Measurements from ENCODE around the gene SLC35B3.
"Not testable (repeated sequence)": the region's sequence is repeated elsewhere in the genome, so short reads cannot be mapped to it uniquely, and the experiment has no call there.

The SLC35B3 gene

DNA sequence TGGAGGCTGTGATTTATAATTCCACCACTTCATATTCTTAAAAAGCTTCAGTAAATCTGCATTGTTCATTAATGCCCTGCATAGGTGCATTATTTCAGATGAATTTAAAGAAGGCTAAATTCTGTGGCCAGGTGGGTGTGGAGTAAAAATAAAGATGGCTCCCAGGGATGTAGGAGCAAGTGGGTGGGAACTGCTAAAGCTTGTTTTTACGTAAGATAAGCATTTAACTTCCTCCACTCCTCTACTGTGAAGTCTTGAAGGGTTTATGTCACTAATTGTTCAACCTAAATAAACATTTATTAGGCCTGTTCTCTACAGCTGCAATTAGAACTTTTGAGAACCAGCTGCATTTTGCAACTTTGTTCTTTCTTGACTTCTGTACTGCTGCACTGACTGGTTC is 6.8 kb upstream of the SLC35B3 start:
- Histone ChIP-seq H3K9me3 (no peaks in the 10 kb centered on the region), H4K20me1 (no peaks in the 10 kb centered on the region), H3K36me3 (no peaks in the 10 kb centered on the region), H3K4me2 (no peak overlapping the region), H3K27me3 (no peaks in the 10 kb centered on the region), H3K4me3 (no peak overlapping the region), H3K27ac (no peak overlapping the region), H3K9ac (no peak overlapping the region), H3K4me1 (no peaks in the 10 kb centered on the region; the same call in 1 of the 2 replicates)
- no peak for TF ChIP-seq Cebpa-rat (IDR thresholded peaks at IDR 0.05)

DNA sequence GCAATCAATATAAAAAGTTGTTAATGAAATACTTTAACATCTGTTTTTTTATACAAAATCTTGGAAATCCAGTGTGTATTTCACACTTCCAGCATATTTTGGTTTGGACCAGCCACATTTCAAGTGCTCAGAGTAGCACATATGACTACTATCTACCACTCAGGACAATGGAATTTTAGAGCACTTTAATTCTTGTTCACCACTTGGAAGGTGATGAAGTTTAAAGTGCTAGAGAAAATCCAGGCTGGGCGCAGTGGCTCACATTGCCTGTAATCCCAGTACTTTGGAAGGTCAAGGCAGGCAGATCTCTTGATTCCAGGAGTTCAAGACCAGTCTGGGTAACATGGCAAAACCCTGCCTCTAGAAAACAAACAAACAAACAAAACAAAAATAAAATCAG is 6.1 kb upstream of the SLC35B3 start:
- Histone ChIP-seq H3K27me3 (no peaks in the 10 kb centered on the region), H3K4me3 (no peak overlapping the region), H3K9ac (no peak overlapping the region), H3K27ac (no peak overlapping the region), H4K20me1 (no peaks in the 10 kb centered on the region), H3K4me2 (no peak overlapping the region), H3K9me3 (no peaks in the 10 kb centered on the region), H3K36me3 (no peaks in the 10 kb centered on the region), H3K4me1 (peaks cover 7% of the 10 kb centered on the region)
- no peak for TF ChIP-seq Cebpa-rat (IDR thresholded peaks at IDR 0.05)

DNA sequence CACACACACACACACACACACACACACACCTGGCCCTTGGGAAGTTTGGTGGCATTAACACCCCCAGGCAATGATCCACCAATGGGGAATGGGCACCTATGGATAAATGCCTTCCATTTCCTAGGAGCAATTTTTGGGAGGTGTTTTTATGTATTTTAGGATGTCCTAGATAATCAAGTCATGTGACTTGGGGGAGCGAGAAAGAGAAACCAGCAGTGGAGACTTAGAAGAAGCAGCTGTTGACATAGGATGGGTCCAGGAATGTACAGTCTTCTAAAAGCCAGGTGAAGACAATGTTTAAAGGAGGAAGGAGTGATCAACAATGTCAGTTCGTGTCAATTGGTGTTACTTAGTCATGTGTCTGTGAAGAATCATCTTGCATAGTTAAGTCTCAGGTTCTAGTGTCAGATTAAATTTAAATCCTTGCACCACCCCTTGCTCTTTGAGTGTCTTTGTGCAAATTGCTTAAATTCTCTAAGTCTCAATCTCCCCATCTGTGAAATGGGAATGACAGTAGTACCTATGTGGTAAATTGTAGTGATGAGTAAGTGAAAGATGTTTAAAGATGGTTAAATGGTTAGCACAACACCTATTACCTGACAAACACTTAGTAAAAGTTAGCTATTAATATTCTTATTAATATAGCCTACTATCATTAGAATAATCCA is 4.4 kb upstream of the SLC35B3 start:
- H3K4me3 ChIP-seq: no peak overlapping the region
- no peaks in the 10 kb centered on the region for H3K27me3 ChIP-seq
- H3K9me3 ChIP-seq: no peaks in the 10 kb centered on the region
- no peaks in the 10 kb centered on the region for H3K36me3 ChIP-seq
- no peaks in the 10 kb centered on the region for H4K20me1 ChIP-seq
- H3K4me2 ChIP-seq: no peak overlapping the region
- no peak for TF ChIP-seq Cebpa-rat (IDR thresholded peaks at IDR 0.05)
- peaks cover 16% of the 10 kb centered on the region for H3K4me1 ChIP-seq
- H3K9ac ChIP-seq: no peak overlapping the region
- no peak overlapping the region for H3K27ac ChIP-seq

DNA sequence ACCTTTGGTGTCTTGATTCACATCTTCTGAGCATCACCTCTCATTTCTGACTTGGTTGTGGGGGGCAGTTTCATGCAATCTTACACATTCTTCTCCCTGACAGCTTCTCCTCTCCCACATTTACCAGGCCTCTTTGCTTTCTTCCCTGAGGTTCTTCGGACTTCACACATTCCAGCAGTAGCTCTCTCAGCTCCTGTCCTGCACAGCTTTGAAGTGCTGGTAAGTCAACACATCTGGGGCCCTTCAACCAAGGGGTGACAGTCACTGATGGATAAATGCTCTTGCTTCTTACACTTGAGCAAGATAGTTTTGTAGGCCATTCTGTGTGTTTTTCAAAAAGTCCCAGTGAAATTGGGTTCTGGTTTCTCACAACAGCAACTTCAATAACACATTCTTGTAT is 2.5 kb upstream of the SLC35B3 start:
- no peaks in the 10 kb centered on the region for H3K9me3 ChIP-seq
- no peaks in the 10 kb centered on the region for H3K27me3 ChIP-seq
- H3K9ac ChIP-seq: no peak overlapping the region
- peaks cover 31% of the 10 kb centered on the region for H3K4me1 ChIP-seq
- H3K4me3 ChIP-seq: no peak overlapping the region
- TF ChIP-seq Cebpa-rat (IDR thresholded peaks at IDR 0.05): no peak
- peaks cover 4% of the 10 kb centered on the region; the same call in 1 of the 2 replicates for H3K36me3 ChIP-seq
- no peak overlapping the region for H3K27ac ChIP-seq
- H4K20me1 ChIP-seq: no peaks in the 10 kb centered on the region
- H3K4me2 ChIP-seq: no peak overlapping the region

DNA sequence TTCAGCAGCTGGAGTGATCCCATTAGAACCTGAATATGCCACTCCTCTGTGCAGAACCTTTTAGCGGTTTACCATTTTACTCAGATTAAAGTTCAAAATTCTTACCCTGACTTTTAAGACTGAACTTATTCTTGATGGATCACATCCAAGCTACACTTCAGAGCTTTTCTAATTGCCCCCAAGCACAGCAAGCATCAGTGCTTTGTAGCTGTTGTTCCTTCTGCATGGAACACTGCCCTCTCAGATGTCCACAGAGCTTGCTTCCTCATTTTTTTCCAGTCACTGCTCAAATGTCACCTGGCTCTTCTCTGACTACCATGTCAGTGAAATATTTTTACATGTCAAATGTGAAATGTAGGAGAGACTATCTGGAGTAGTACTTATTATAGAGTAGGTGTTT is 1.6 kb upstream of the SLC35B3 start:
- Histone ChIP-seq H3K4me2 (peak overlapping the region; percentile 8; the same call in 1 of the 2 replicates), H3K4me3 (no peak overlapping the region), H3K27me3 (no peaks in the 10 kb centered on the region), H3K9ac (no peak overlapping the region), H3K27ac (no peak overlapping the region), H3K9me3 (no peaks in the 10 kb centered on the region), H4K20me1 (no peaks in the 10 kb centered on the region; the same call in 1 of the 2 replicates), H3K36me3 (peaks cover 4% of the 10 kb centered on the region; the same call in 1 of the 2 replicates), H3K4me1 (peaks cover 35% of the 10 kb centered on the region)
- TF ChIP-seq Cebpa-rat (IDR thresholded peaks at IDR 0.05): no peak

DNA sequence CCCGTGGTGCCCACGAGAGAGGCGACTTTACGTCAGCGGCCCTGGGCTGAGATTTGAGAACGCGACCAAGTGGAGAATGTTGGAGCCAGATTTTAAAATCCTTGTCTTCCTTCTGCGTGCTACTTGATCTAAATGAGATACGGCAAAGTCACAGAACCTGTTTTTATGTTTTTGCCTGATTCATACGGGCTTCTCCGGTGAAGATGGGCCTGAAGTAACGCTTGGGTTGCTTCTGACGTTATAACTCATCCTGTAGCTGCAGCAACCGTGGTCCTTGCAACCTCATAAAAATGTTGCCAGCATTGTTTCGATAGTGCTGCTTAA is 462 bp upstream of the SLC35B3 start:
- H3K27ac ChIP-seq: peak overlapping the region; percentile 89

DNA sequence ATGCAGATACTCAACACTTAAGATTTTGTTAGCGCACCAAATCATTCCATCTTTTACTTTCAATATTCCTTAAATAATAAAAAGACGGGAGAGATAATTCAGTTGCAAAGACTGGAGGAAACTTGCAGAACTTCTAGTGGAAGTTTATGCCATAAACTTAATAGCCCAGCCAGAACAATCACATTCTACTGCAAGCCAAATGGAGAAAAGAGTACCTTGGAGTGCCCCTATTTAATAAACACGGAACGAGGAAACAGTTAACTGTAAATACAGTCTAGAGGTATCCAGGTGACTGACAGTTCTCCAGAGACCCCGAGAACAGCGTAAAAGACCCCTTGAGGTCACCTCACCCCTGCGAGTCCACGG is 635 bp downstream of the SLC35B3 start:
- Histone ChIP-seq H3K4me1 (peaks cover 35% of the 10 kb centered on the region), H3K9ac (peak overlapping the region; percentile 86), H3K4me2 (peak overlapping the region; percentile 75), H3K36me3 (peaks cover 4% of the 10 kb centered on the region; the same call in 1 of the 2 replicates), H3K27me3 (no peaks in the 10 kb centered on the region), H3K27ac (peak overlapping the region; percentile 89), H4K20me1 (no peaks in the 10 kb centered on the region; the same call in 1 of the 2 replicates), H3K9me3 (no peaks in the 10 kb centered on the region), H3K4me3 (peak overlapping the region; percentile 80)
- TF ChIP-seq Cebpa-rat (IDR thresholded peaks at IDR 0.05): no peak

More for the DNA sequence above, 462 bp upstream of the SLC35B3 start:
- peak overlapping the region; percentile 86 for H3K9ac ChIP-seq
- H3K4me1 ChIP-seq: peaks cover 35% of the 10 kb centered on the region
- no peaks in the 10 kb centered on the region for H3K9me3 ChIP-seq
- H4K20me1 ChIP-seq: no peaks in the 10 kb centered on the region; the same call in 1 of the 2 replicates
- no peak for TF ChIP-seq Cebpa-rat (IDR thresholded peaks at IDR 0.05)
- H3K4me2 ChIP-seq: peak overlapping the region; percentile 73
- H3K4me3 ChIP-seq: peak overlapping the region; percentile 80
- H3K36me3 ChIP-seq: peaks cover 4% of the 10 kb centered on the region; the same call in 1 of the 2 replicates
- no peaks in the 10 kb centered on the region for H3K27me3 ChIP-seq

DNA sequence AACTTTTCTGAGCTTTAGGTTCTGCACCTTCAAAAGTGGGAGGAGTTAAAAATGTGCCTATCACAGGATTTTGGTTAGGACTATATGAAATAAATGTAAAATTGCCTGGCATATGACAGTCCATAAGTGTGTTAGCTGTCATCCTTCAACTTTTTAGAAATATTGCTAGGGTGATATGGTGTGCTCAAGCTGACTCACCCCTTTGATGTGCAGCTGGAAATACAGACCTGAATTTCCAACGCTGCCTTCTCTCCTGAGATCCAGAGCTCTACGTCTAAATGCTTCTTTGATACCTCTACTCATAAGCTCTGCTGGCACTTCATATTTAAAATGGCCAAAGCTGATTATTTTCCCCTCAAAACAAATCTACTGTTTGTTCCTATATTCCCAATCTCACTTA is 2.7 kb downstream of the SLC35B3 start:
- H3K27me3 ChIP-seq: no peaks in the 10 kb centered on the region
- peaks cover 35% of the 10 kb centered on the region for H3K4me1 ChIP-seq
- H4K20me1 ChIP-seq: no peaks in the 10 kb centered on the region; the same call in 1 of the 2 replicates
- peaks cover 8% of the 10 kb centered on the region; the same call in 1 of the 2 replicates for H3K36me3 ChIP-seq
- no peak overlapping the region for H3K9ac ChIP-seq
- H3K9me3 ChIP-seq: no peaks in the 10 kb centered on the region
- no peak overlapping the region for H3K27ac ChIP-seq
- no peak for TF ChIP-seq Cebpa-rat (IDR thresholded peaks at IDR 0.05)
- H3K4me3 ChIP-seq: no peak overlapping the region
- H3K4me2 ChIP-seq: peak overlapping the region; percentile 75; the same call in 1 of the 2 replicates

DNA sequence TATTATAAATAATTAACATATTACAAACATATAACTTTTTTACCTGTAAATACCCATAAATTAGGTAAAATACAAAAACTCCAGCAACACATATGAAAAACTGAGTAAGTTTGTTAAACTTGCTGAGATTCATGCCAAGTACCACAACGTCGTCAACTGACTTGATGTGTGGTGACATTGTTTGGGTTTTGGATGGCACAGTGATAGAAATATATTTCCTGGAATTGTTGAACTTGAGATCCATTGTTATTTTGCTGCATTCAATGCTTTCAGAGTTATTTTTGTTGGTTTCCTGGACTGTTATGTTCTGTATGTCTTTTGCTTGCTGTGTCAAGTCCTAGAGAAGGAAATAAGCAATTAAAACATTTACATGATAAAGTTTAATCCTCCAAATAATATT is 5.5 kb downstream of the SLC35B3 start:
- Histone ChIP-seq H3K4me3 (no peak overlapping the region), H3K27me3 (no peaks in the 10 kb centered on the region), H4K20me1 (no peaks in the 10 kb centered on the region; the same call in 1 of the 2 replicates), H3K9me3 (peaks cover 11% of the 10 kb centered on the region), H3K27ac (no peak overlapping the region), H3K36me3 (peaks cover 30% of the 10 kb centered on the region), H3K4me2 (no peak overlapping the region), H3K9ac (no peak overlapping the region), H3K4me1 (peaks cover 19% of the 10 kb centered on the region)
- no peak for TF ChIP-seq Cebpa-rat (IDR thresholded peaks at IDR 0.05)

DNA sequence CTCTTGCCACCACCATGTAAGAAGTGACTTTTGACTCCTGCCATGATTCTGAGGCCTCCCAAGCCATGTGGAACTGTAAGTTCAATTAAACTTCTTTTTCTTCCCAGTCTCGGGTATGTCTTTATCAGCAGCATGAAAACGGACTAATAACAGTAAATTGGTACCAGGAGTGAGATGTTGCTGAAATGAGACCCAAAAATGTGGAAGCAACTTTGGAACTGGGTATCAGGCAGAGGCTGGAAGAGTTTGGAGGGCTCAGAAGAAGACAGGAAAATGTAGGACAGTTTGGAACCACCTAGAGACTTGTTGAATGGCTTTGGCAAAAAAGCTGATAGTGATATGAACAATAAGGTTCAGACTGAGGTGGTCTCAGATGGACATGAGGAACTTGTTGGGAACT is 8.8 kb downstream of the SLC35B3 start:
- H3K4me1 ChIP-seq, H3K9ac ChIP-seq, H3K27ac ChIP-seq, H4K20me1 ChIP-seq, H3K4me2 ChIP-seq, H3K4me3 ChIP-seq, H3K27me3 ChIP-seq: not testable (repeated sequence)
- Histone ChIP-seq H3K36me3 (peaks cover 28% of the 10 kb centered on the region), H3K9me3 (peaks cover 11% of the 10 kb centered on the region)

Data from BLaER1 (cell line).